Measurements from ENCODE around the gene STK32B.

The STK32B gene

GRCh38 chr4:5470318-5471198 lies 419.3 kb downstream of the STK32B start:
- no peaks in the 10 kb centered on the region for H3K9me3 ChIP-seq
- H3K27me3 ChIP-seq, result no peaks in the 10 kb centered on the region
- H4K20me1 ChIP-seq, result no peaks in the 10 kb centered on the region
- H3K4me3 ChIP-seq, result no peak overlapping the region
- no peak overlapping the region for H3K9ac ChIP-seq
- peaks cover 22% of the 10 kb centered on the region; the same call in 1 of the 2 replicates for H3K36me3 ChIP-seq
- no peak overlapping the region for H3K4me2 ChIP-seq
- H3K27ac ChIP-seq, result no peak overlapping the region
- TF ChIP-seq Cebpa-rat (IDR thresholded peaks at IDR 0.05), result no peak
- H3K4me1 ChIP-seq, result peaks cover 15% of the 10 kb centered on the region

GRCh38 chr4:5471206-5471605 lies 419.9 kb downstream of the STK32B start:
- H3K4me2 ChIP-seq, result peak overlapping the region; percentile 26; the same call in 1 of the 2 replicates
- H3K4me3 ChIP-seq, result no peak overlapping the region
- H3K27ac ChIP-seq, result no peak overlapping the region
- TF ChIP-seq Cebpa-rat (IDR thresholded peaks at IDR 0.05), result no peak
- peaks cover 22% of the 10 kb centered on the region; the same call in 1 of the 2 replicates for H3K36me3 ChIP-seq
- H3K9me3 ChIP-seq, result no peaks in the 10 kb centered on the region
- H4K20me1 ChIP-seq, result no peaks in the 10 kb centered on the region
- no peaks in the 10 kb centered on the region for H3K27me3 ChIP-seq
- peaks cover 15% of the 10 kb centered on the region for H3K4me1 ChIP-seq
- no peak overlapping the region for H3K9ac ChIP-seq

- Histone ChIP-seq H3K4me1 (peaks cover 15% of the 10 kb centered on the region), H3K9ac (no peak overlapping the region), H3K4me3 (no peak overlapping the region), H3K27ac (no peak overlapping the region), H3K4me2 (peak overlapping the region; percentile 26; the same call in 1 of the 2 replicates), H3K27me3 (no peaks in the 10 kb centered on the region), H3K36me3 (peaks cover 22% of the 10 kb centered on the region; the same call in 1 of the 2 replicates), H3K9me3 (no peaks in the 10 kb centered on the region), H4K20me1 (no peaks in the 10 kb centered on the region)
- TF ChIP-seq Cebpa-rat (IDR thresholded peaks at IDR 0.05), result no peak
These were observed 420.4 kb downstream of the STK32B start for GRCh38 chr4:5471691-5472090.

- no peak for TF ChIP-seq Cebpa-rat (IDR thresholded peaks at IDR 0.05)
- no peaks in the 10 kb centered on the region for H3K27me3 ChIP-seq
- H3K4me1 ChIP-seq, result peaks cover 15% of the 10 kb centered on the region
- peaks cover 17% of the 10 kb centered on the region; the same call in 1 of the 2 replicates for H3K36me3 ChIP-seq
- no peaks in the 10 kb centered on the region for H4K20me1 ChIP-seq
- H3K9ac ChIP-seq, result no peak overlapping the region
- no peak overlapping the region for H3K4me3 ChIP-seq
- no peaks in the 10 kb centered on the region for H3K9me3 ChIP-seq
- H3K4me2 ChIP-seq, result peak overlapping the region; percentile 26; the same call in 1 of the 2 replicates
- no peak overlapping the region for H3K27ac ChIP-seq
These were observed 420.9 kb downstream of the STK32B start for GRCh38 chr4:5472160-5472591.

GRCh38 chr4:5473125-5473524 lies 421.8 kb downstream of the STK32B start:
- Histone ChIP-seq H3K4me2 (no peak overlapping the region), H3K27me3 (no peaks in the 10 kb centered on the region), H3K9me3 (no peaks in the 10 kb centered on the region), H3K36me3 (peaks cover 11% of the 10 kb centered on the region; the same call in 1 of the 2 replicates), H3K27ac (no peak overlapping the region), H4K20me1 (no peaks in the 10 kb centered on the region), H3K9ac (no peak overlapping the region), H3K4me3 (no peak overlapping the region), H3K4me1 (peaks cover 15% of the 10 kb centered on the region)
- TF ChIP-seq Cebpa-rat (IDR thresholded peaks at IDR 0.05), result no peak

- H3K4me3 ChIP-seq, result no peak overlapping the region
- no peak for TF ChIP-seq Cebpa-rat (IDR thresholded peaks at IDR 0.05)
- H3K27ac ChIP-seq, result no peak overlapping the region
- no peaks in the 10 kb centered on the region for H3K9me3 ChIP-seq
- H3K9ac ChIP-seq, result no peak overlapping the region
- no peaks in the 10 kb centered on the region for H4K20me1 ChIP-seq
- peaks cover 15% of the 10 kb centered on the region for H3K4me1 ChIP-seq
- no peak overlapping the region for H3K4me2 ChIP-seq
- H3K36me3 ChIP-seq, result 0 out of 2 replicates have a peak, but pooled peaks cover 10% of the 10 kb centered on the region
- no peaks in the 10 kb centered on the region for H3K27me3 ChIP-seq
These were observed 423.5 kb downstream of the STK32B start for GRCh38 chr4:5474756-5475155.

- no peak for TF ChIP-seq Cebpa-rat (IDR thresholded peaks at IDR 0.05)
- H3K9ac ChIP-seq, result no peak overlapping the region
- no peaks in the 10 kb centered on the region for H3K4me1 ChIP-seq
- H3K27ac ChIP-seq, result no peak overlapping the region
- H3K36me3 ChIP-seq, result 0 out of 2 replicates have a peak, but pooled peaks cover 10% of the 10 kb centered on the region
- no peaks in the 10 kb centered on the region for H3K27me3 ChIP-seq
- H4K20me1 ChIP-seq, result no peaks in the 10 kb centered on the region
- no peaks in the 10 kb centered on the region for H3K9me3 ChIP-seq
- no peak overlapping the region for H3K4me2 ChIP-seq
- H3K4me3 ChIP-seq, result no peak overlapping the region
These were observed 426.3 kb downstream of the STK32B start for GRCh38 chr4:5477613-5478012.

- H3K9me3 ChIP-seq, result no peaks in the 10 kb centered on the region
- no peaks in the 10 kb centered on the region for H3K4me1 ChIP-seq
- H4K20me1 ChIP-seq, result no peaks in the 10 kb centered on the region
- no peak for TF ChIP-seq Cebpa-rat (IDR thresholded peaks at IDR 0.05)
- H3K4me3 ChIP-seq, result no peak overlapping the region
- H3K27me3 ChIP-seq, result no peaks in the 10 kb centered on the region
- no peak overlapping the region for H3K9ac ChIP-seq
- 0 out of 2 replicates have a peak, but pooled peaks cover 10% of the 10 kb centered on the region for H3K36me3 ChIP-seq
- no peak overlapping the region for H3K4me2 ChIP-seq
- H3K27ac ChIP-seq, result no peak overlapping the region
These were observed 426.9 kb downstream of the STK32B start for GRCh38 chr4:5478169-5478568.

GRCh38 chr4:5478697-5479096 lies 427.4 kb downstream of the STK32B start:
- Histone ChIP-seq H4K20me1 (no peaks in the 10 kb centered on the region), H3K4me3 (no peak overlapping the region), H3K4me2 (no peak overlapping the region), H3K9ac (no peak overlapping the region), H3K36me3 (0 out of 2 replicates have a peak, but pooled peaks cover 10% of the 10 kb centered on the region), H3K4me1 (no peaks in the 10 kb centered on the region), H3K9me3 (no peaks in the 10 kb centered on the region), H3K27ac (no peak overlapping the region), H3K27me3 (no peaks in the 10 kb centered on the region)
- TF ChIP-seq Cebpa-rat (IDR thresholded peaks at IDR 0.05), result no peak

GRCh38 chr4:5479518-5480060 lies 428.3 kb downstream of the STK32B start:
- Histone ChIP-seq H3K9ac (no peak overlapping the region), H3K36me3 (0 out of 2 replicates have a peak, but pooled peaks cover 4% of the 10 kb centered on the region), H3K27me3 (no peaks in the 10 kb centered on the region), H4K20me1 (no peaks in the 10 kb centered on the region), H3K9me3 (0 out of 2 replicates have a peak, but pooled peaks cover 7% of the 10 kb centered on the region), H3K4me3 (no peak overlapping the region), H3K27ac (no peak overlapping the region), H3K4me1 (no peaks in the 10 kb centered on the region), H3K4me2 (no peak overlapping the region)
- no peak for TF ChIP-seq Cebpa-rat (IDR thresholded peaks at IDR 0.05)
